Measurements from ENCODE around the gene HYPK. TPM values are rescaled to one million over a fixed set of nuclear protein-coding genes. Genes with fewer than 3 reads are reported as not detected.

The HYPK gene
- total RNA-seq, result 5.5 and 6.8 TPM in 2 replicates

GRCh38 chr15:43800286-43801141 lies at the start of gene HYPK:
TSS of gene HYPK (plus strand) at chr15:43800599. CDS start at chr15:43800623, 24 bp downstream.

GRCh38 chr15:43776718-43777266 lies 23.6 kb upstream of the HYPK start, which contains the start of gene ELL3:
TSS of gene ELL3 (minus strand) at chr15:43776966. CDS start at chr15:43776901, 65 bp downstream.

GRCh38 chr15:43791993-43792760 lies 8.2 kb upstream of the HYPK start, which contains the start of gene SERF2:
TSS of gene SERF2 (plus strand) at chr15:43792320. CDS start at chr15:43792377, 57 bp downstream.

GRCh38 chr15:43799945-43800285 lies 484 bp upstream of the HYPK start, which contains the start of gene SERINC4:
TSS of gene SERINC4 (minus strand) at chr15:43800220. CDS start at chr15:43799986, 234 bp downstream.

GRCh38 chr15:43824302-43825246 lies 24.2 kb downstream of the HYPK start, which contains the start of gene MFAP1:
TSS of gene MFAP1 (minus strand) at chr15:43824690. CDS start at chr15:43824569, 121 bp downstream.

GRCh38 chr15:43826508-43827341 lies 26.3 kb downstream of the HYPK start, which contains the start of gene WDR76:
TSS of gene WDR76 (plus strand) at chr15:43827002. CDS start at chr15:43827033, 31 bp downstream.

Other genes starting within 250 kb of the HYPK start
- 14.1 and 42.9 TPM in 2 replicates for gene PPIP5K1, start 210.4 kb upstream of the HYPK start, total RNA-seq
- gene CKMT1B, start 206.6 kb upstream of the HYPK start, total RNA-seq, result not detected in 2 replicates
- 0.06 TPM in 1 of 2 replicates, not detected in the other for gene STRC, start 181.8 kb upstream of the HYPK start, total RNA-seq
- gene CATSPER2, start 151.8 kb upstream of the HYPK start, total RNA-seq, result 0.97 and 2.1 TPM in 2 replicates
- gene CKMT1A, start 106.7 kb upstream of the HYPK start, total RNA-seq, result not detected in 2 replicates
- 103 and 270 TPM in 2 replicates for gene PDIA3, start 54.2 kb upstream of the HYPK start, total RNA-seq
- 3.1 and 5.4 TPM in 2 replicates for gene ELL3, start 23.6 kb upstream of the HYPK start, total RNA-seq
- 294 and 418 TPM in 2 replicates for gene SERF2, start 8.3 kb upstream of the HYPK start, total RNA-seq
- gene SERINC4, start 379 bp upstream of the HYPK start, total RNA-seq, result not detected in 2 replicates
- 18.9 and 36.4 TPM in 2 replicates for gene MFAP1, start 24.1 kb downstream of the HYPK start, total RNA-seq
- gene WDR76, start 26.4 kb downstream of the HYPK start, total RNA-seq, result 11.0 and 13.4 TPM in 2 replicates

All from bladder microvascular endothelial cell (primary cell).